Common myeloid progenitor, CD34-positive (primary cell): ENCODE measurements around the gene OBSCN.

Source experiments
- CTCF ChIA-PET: fragments of 350-600 bp; sonication (Branson Sonifier 250); formaldehyde crosslinking; loops from one replicate; lab custom pipeline; 2021; ENCODE audit warnings: antibody characterized with exemption; lab: Charles Lee
- POLR2A ChIA-PET: fragments of 350-600 bp; sonication (Branson Sonifier 250); formaldehyde crosslinking; loops from one replicate; lab custom pipeline; 2021; ENCODE audit warnings: antibody characterized with exemption; lab: Charles Lee
- DNase-seq, 3 donors: peaks; one replicate each; pipeline versions ENCODE4 v3.0.0 to v3.0.0-alpha.2; 2013
- H3K27ac ChIP-seq, 2 experiments: 1 replicate in 1 of 2; 2 replicates in 1 of 2; pipeline ENCODE4 v1.7.0; 2013; ENCODE audit warnings: inconsistent platforms in 2 of 2, low read length in 2 of 2, mild to moderate bottlenecking in 2 of 2, low read depth in 1 of 2, moderate library complexity in 1 of 2; ENCODE audit not compliant: severe bottlenecking in 2 of 2, insufficient read depth in 1 of 2, poor library complexity in 1 of 2
- H3K27me3 ChIP-seq, 5 experiments: replicated peaks in 2 of 5; 1 replicate in 3 of 5; 2 replicates in 2 of 5; pipeline versions ENCODE4 v1.6.1 to v1.7.0; 2013; ENCODE audit warnings: low read length in 4 of 5, mild to moderate bottlenecking in 2 of 5, moderate library complexity in 2 of 5, inconsistent platforms in 1 of 5; ENCODE audit not compliant: insufficient read depth in 5 of 5, control insufficient read depth in 4 of 5
- H3K36me3 ChIP-seq, 4 experiments: 1 replicate in 2 of 4; 2 replicates in 2 of 4; pipeline versions ENCODE4 v1.6.1 to v1.7.0; 2013; ENCODE audit warnings: low read length in 3 of 4, control low read depth in 1 of 4, mild to moderate bottlenecking in 1 of 4; ENCODE audit not compliant: control insufficient read depth in 4 of 4, insufficient read depth in 4 of 4
- H3K4me1 ChIP-seq, 4 experiments: 1 replicate in 3 of 4; 2 replicates in 1 of 4; pipeline versions ENCODE4 v1.6.1 to v1.7.1; 2013; ENCODE audit warnings: low read length in 3 of 4, mild to moderate bottlenecking in 3 of 4, control low read depth in 1 of 4, inconsistent platforms in 1 of 4, moderate library complexity in 1 of 4; ENCODE audit not compliant: control insufficient read depth in 4 of 4, insufficient read depth in 4 of 4; ENCODE audit errors: control extremely low read depth in 1 of 4
- H3K4me3 ChIP-seq, 7 experiments: 1 replicate in 4 of 7; 2 replicates in 3 of 7; pipeline versions ENCODE4 v1.5.1 to v1.7.0; 2013; ENCODE audit warnings: mild to moderate bottlenecking in 7 of 7, low read length in 6 of 7, moderate library complexity in 6 of 7, inconsistent platforms in 2 of 7, low read depth in 2 of 7, control low read depth in 1 of 7; ENCODE audit not compliant: insufficient read depth in 4 of 7, control insufficient read depth in 1 of 7; ENCODE audit errors: extremely low read depth in 1 of 7
- H3K9me3 ChIP-seq, 5 experiments: 1 replicate in 4 of 5; 2 replicates in 1 of 5; pipeline versions ENCODE4 v1.6.1 to v1.7.1; 2013; ENCODE audit warnings: low read length in 4 of 5, mild to moderate bottlenecking in 2 of 5, inconsistent platforms in 1 of 5, low read depth in 1 of 5, moderate library complexity in 1 of 5; ENCODE audit not compliant: control insufficient read depth in 4 of 5, insufficient read depth in 2 of 5; ENCODE audit errors: control extremely low read depth in 1 of 5
- WGBS: methylation state at CpG from one replicate; pipeline ENCODE4 v1.1.5; 2013; ENCODE audit not compliant: insufficient coverage; 5-methylcytosine and 5-hydroxymethylcytosine counted together

OBSCN gene

DNA sequence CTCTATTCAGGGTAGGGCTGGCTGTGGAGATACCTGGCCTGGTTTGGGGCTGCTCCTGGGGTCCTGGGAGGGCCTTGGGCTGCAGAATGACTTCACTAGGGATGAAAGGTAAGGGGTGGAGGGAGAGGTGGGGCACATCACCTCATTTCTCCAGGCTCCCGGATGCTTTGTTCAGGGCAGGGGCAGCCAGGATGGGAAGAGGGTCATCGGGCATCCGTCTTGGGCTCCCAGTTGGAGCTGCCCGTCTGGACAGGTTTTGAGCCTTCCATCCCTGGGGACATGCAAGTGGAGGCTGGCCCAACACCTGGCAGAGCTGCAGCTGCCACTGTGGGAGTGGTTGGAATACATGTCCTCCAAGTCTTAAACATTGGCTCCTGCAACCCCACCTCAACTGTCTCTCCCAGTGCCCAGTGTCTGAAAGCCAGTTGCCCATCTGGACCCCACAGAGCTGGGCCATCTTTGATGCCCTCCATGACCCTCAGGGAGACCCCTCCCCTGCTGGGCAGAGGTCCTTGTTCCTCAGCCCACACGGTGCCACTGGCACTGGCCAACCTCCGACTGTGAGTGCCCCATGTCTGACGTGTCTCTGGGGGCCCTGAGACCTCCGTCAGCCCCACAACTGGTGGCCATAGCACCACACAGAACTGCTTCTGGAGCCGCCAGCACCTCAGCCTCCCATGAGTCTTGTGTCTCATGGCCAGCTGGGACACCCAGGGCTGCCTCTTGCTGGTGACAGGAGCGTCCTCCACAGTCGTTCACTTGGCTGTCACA, 145.9 kb downstream of the OBSCN start:
- Histone ChIP-seq H3K9me3 (no peaks in the 10 kb centered on the region), H3K36me3 (peaks cover 0 to 16% (median 6%) of the 10 kb centered on the region in 4 experiments), H3K4me3 (no peak overlapping the region), H3K27me3 (no peaks in the 10 kb centered on the region), H3K27ac (no peak overlapping the region), H3K4me1 (no peaks in the 10 kb centered on the region)
- ChIA-PET CTCF (no interaction called here), POLR2A (no interaction called here)
- DNase-seq, result no peak
- WGBS, result 97% methylated on average over 11 of the region's 11 CpGs

DNA sequence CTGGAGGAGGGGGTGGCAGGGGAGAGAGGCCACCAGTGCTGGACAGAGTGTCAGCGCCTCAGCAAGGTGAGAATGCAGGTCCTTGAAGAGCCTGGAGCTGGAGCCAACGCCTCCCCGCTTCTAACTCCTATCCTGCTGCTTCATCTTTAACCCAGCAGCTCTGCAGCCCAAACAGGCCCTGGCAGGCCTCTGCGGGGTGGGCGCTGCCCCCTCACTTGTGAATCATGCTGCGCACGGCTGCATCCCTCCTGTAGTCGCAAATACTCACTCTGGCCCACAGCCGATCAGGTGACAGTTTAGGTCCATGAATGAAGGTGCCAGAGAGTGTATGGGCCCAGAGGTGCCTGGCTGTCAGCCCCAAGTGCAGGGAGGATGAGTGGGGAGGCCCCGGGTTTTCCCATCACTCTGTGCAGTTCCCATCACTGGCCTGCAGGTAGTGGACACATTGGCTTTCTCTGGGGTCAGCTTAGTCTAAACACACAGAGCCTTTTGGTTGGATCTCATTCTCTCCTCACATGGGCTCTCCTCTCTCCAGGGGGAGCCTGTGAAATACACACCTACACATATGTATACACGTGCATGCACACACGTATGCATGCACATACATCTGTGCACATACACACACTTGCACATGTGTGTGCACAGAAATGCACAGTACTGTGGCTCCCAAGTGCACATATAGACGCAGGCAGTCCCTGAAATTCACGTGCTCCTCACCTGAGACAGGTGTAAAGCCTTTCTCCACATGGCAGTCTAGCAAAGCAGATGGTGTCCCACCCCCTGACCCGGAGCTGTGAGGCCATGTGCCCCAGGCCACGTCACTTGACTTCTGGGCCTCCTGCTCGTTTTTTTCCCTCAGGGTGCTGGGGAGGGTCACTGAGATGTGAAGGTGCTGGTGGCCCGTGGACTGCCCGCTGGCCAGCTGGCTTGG, 146.8 kb downstream of the OBSCN start:
- no peak for DNase-seq
- Histone ChIP-seq H3K4me1 (no peaks in the 10 kb centered on the region), H3K4me3 (no peak overlapping the region), H3K36me3 (peaks cover 0 to 16% (median 6%) of the 10 kb centered on the region in 4 experiments), H3K27ac (no peak overlapping the region), H3K27me3 (no peaks in the 10 kb centered on the region), H3K9me3 (no peaks in the 10 kb centered on the region)
- POLR2A ChIA-PET, result no interaction called here
- CTCF ChIA-PET, result no interaction called here
- 96% methylated on average over 16 of the region's 19 CpGs for WGBS

DNA sequence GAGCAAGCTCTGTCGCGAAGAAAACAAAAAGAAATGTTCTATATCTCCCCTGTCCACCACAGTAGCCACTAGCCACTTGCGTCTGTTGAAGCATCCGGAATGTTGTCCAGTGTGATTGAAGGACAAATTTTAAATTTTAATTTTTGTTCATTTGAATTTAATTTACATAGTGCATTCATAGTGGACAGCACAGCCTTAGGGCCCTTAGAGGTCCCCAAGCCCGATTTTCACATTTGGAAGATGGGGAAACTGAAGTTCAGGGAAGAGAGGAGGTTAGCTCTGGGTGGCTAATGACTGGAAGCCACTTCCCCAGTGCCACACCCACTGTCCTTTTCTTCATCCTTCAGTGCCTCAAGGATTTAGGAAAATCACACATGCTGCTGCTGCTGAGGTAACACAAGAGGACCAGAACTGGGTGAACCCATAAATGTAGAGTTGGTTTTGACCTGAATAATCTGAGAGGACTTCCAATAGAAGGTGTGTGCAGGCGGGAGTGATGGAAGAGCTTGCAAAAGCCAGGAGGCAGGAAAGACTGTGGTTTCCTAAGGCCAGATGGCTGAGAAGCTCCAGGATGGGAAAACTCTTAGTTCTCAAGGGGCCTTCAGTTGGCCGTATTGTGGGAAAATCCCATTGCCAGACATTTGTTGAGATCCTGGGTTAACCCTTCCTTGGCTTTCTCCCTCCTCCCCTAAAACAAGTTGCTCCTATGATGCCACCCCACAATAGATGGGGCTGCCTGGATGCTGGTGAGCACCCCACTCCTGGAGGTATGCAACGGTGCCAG, 149.2 kb downstream of the OBSCN start:
- no peaks in the 10 kb centered on the region for H3K27me3 ChIP-seq
- H3K9me3 ChIP-seq, result no peaks in the 10 kb centered on the region
- H3K4me1 ChIP-seq, result no peaks in the 10 kb centered on the region
- no peak overlapping the region for H3K4me3 ChIP-seq
- H3K36me3 ChIP-seq, result peaks cover 0 to 11% (median 2%) of the 10 kb centered on the region in 4 experiments
- POLR2A ChIA-PET, result no interaction called here
- CTCF ChIA-PET, result no interaction called here
- DNase-seq, result no peak
- 90% methylated on average over 4 of the region's 8 CpGs for WGBS
- H3K27ac ChIP-seq, result no peak overlapping the region

DNA sequence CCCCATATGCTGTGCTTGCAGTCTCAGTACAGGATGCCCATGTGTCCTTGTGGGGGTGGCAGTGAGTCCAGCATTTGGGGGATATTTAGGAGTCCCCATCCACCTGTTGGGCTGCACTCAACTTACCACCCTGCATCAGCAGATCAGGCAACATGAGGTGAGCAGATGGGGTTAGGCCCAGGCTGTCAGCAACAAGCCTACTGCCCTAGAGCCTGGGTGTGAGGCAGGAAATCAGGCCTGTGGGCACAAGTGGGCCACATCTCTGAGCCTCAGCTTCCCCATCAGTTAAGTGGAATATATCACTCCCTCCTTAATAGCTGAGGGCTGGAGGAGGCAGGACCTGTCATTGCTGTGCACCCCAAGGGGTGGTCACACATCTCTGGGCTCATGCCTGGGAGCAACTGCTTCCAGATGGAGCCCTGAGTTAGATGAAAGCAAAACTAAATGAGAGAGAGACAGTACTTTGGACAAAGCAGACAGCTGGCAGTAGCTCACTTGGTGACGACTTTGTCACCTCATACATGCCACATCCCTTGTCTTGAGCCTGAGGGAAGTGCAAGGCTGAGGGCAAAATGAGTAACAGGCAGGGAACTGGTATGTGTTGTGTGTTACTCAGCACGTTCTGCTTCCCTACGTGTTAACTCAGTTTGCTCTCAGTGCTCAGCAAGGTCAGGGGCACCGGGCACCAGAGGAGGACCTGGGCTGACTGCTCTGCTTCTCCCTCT, 150.4 kb downstream of the OBSCN start:
- H3K4me3 ChIP-seq, result no peak overlapping the region
- peaks cover 0 to 11% (median 1%) of the 10 kb centered on the region in 4 experiments for H3K36me3 ChIP-seq
- H3K27ac ChIP-seq, result no peak overlapping the region
- H3K27me3 ChIP-seq, result no peaks in the 10 kb centered on the region
- 90% methylated on average over 4 of the region's 4 CpGs for WGBS
- no peak for DNase-seq
- H3K4me1 ChIP-seq, result no peaks in the 10 kb centered on the region
- CTCF ChIA-PET, result no interaction called here
- H3K9me3 ChIP-seq, result no peaks in the 10 kb centered on the region
- POLR2A ChIA-PET, result no interaction called here

DNA sequence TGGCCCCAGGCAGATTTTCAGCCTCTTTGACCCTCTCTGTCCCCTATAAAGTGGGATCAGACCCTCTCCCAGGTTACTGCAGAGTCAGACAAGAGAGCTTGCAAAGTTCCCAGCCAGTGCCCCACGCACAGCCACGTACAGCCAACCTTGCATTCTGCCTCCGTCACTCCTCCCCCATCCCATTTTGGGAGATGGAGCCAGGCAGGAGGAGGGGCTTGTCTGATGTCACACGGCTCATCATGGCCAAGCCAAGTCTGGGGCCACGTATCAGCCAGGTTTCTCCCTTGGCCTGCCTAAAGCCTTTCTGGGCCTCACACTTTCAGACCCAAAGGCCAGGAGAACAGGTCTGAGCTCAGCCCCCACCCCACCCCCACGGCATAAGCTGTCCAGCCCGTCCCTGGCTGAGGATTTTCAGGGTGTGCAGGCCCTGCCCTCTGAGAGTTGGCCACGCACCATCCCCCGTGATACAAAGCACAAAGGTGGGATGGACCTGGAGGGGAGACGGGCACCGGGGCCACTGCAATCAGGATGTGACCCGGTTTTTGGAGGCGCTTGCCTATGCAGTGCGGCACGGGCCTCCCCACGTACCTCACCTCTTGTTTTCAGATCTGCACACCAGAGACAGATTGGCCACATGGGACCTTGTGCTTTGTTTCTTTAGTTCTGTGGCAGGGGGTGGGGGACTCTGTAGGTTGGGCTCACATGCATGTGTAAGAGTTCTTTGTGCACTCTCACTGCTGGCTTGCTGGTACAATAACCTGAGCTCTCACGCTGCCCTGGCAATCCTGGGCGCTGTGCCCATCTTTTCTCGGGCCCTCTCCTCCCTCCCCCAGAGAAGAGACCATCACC, 151.1 kb downstream of the OBSCN start:
- CTCF ChIA-PET, result no interaction called here
- DNase-seq, result no peak
- Histone ChIP-seq H3K36me3 (peaks cover 0 to 5% (median under 1%) of the 10 kb centered on the region in 4 experiments), H3K4me3 (no peak overlapping the region), H3K4me1 (no peaks in the 10 kb centered on the region), H3K9me3 (no peaks in the 10 kb centered on the region), H3K27me3 (no peaks in the 10 kb centered on the region), H3K27ac (no peak overlapping the region)
- POLR2A ChIA-PET, result no interaction called here
- WGBS, result 91% methylated on average over 19 of the region's 19 CpGs
